Keratinocyte (primary cell): Measurements from ENCODE around the gene CWC27. TPM values are rescaled to one million over a fixed set of nuclear protein-coding genes. Genes with fewer than 3 reads are reported as not detected.

ENCODE experiments used
- DNase-seq: peaks from one replicate; pipeline ENCODE4 v3.0.0-alpha.2; 2011; ENCODE audit warnings: low read depth, missing footprints, low spot score
- FAIRE-seq: peaks from 2 replicates; lab custom pipeline; 2011; peaks lifted over from hg19 to GRCh38; lab: Jason Lieb, UNC
- H2AFZ ChIP-seq: 2 replicates; pipeline ENCODE4 v1.6.0; 2012; ENCODE audit warnings: low read length, control low read depth, inconsistent platforms; ENCODE audit not compliant: control insufficient read depth
- H3K27ac ChIP-seq: 2 replicates; pipeline ENCODE4 v1.5.1; 2011; ENCODE audit warnings: low read length; ENCODE audit not compliant: control insufficient read depth, insufficient read depth
- H3K27me3 ChIP-seq: 3 replicates; pipeline ENCODE4 v1.6.0; 2011; ENCODE audit warnings: low read length; ENCODE audit not compliant: control insufficient read depth, insufficient read depth; ENCODE audit errors: extremely low read depth
- H3K36me3 ChIP-seq, 2 experiments: 2 replicates in 1 of 2; 3 replicates in 1 of 2; pipeline ENCODE4 v1.5.1; 2011; ENCODE audit warnings: low read length in 2 of 2, mild to moderate bottlenecking in 1 of 2; ENCODE audit not compliant: control insufficient read depth in 2 of 2, insufficient read depth in 2 of 2; ENCODE audit errors: extremely low read depth in 1 of 2
- H3K4me1 ChIP-seq: 3 replicates; pipeline ENCODE4 v1.5.1; 2011; ENCODE audit warnings: low read length; ENCODE audit not compliant: control insufficient read depth, insufficient read depth; ENCODE audit errors: extremely low read depth
- H3K4me2 ChIP-seq: 3 replicates; pipeline ENCODE4 v1.6.0; 2011; ENCODE audit warnings: low read depth, low read length; ENCODE audit not compliant: control insufficient read depth, insufficient read depth; ENCODE audit errors: extremely low read depth
- H3K4me3 ChIP-seq, 3 experiments: fragments of 200-600 bp in 1 of 3; sonication (generic) in 1 of 3; 2 replicates in 2 of 3; 3 replicates in 1 of 3; pipeline ENCODE4 v1.5.1; 2011 to 2016; ENCODE audit warnings: low read length in 3 of 3, mild to moderate bottlenecking in 3 of 3, control low read depth in 2 of 3, inconsistent platforms in 1 of 3, low read depth in 1 of 3, mixed read lengths in 1 of 3, mixed run types in 1 of 3, moderate library complexity in 1 of 3; ENCODE audit not compliant: control insufficient read depth in 2 of 3, insufficient read depth in 2 of 3; ENCODE audit errors: extremely low read depth in 1 of 3
- H3K79me2 ChIP-seq: 2 replicates; pipeline ENCODE4 v1.6.0; 2012; ENCODE audit warnings: low read length; ENCODE audit not compliant: control insufficient read depth, insufficient read depth
- H3K9ac ChIP-seq: 3 replicates; pipeline ENCODE4 v1.6.0; 2011; ENCODE audit warnings: low read length; ENCODE audit not compliant: control insufficient read depth, insufficient read depth; ENCODE audit errors: extremely low read depth
- H3K9me1 ChIP-seq: 3 replicates; pipeline ENCODE4 v1.6.0; 2011; ENCODE audit warnings: low read length; ENCODE audit not compliant: control insufficient read depth, insufficient read depth; ENCODE audit errors: extremely low read depth
- H3K9me3 ChIP-seq: 2 replicates; pipeline ENCODE4 v1.5.1; 2012; ENCODE audit warnings: low read depth, low read length; ENCODE audit not compliant: control insufficient read depth
- H4K20me1 ChIP-seq: 3 replicates; pipeline ENCODE4 v1.6.0; 2011; ENCODE audit warnings: low read length; ENCODE audit not compliant: control insufficient read depth, insufficient read depth; ENCODE audit errors: extremely low read depth
- EZH2 ChIP-seq: IDR thresholded peaks from one replicate; pipeline ENCODE4 v1.6.1; 2012; ENCODE audit warnings: inconsistent platforms, mild to moderate bottlenecking, low read length, moderate library complexity
- dilution Hi-C: fragments of 300-500 bp; cut with MboI; formaldehyde crosslinking; loops from one replicate; pipeline ENCODE4 v1.7.0; 2020; ENCODE audit warnings: low sequenced_read_pairs; ENCODE audit not compliant: extremely low pct_ligation_motif_present
- polyA plus RNA-seq, 5 experiments: library from polyadenylated mRNA; depleted of rRNA in 3 of 5; stranded (reverse) in 3 of 5; stranded (forward) in 1 of 5; unstranded in 1 of 5; fragments of >200 nt; gene quantifications; 1 replicate in 1 of 5; 2 replicates in 3 of 5; 3 replicates in 1 of 5; pipeline versions ENCODE4 v1.2.1 to v1.2.3, GENCODE V29; 2011 to 2012; ENCODE audit warnings: missing spikeins in 2 of 5, low read depth in 1 of 5, low replicate concordance in 1 of 5
- TF ChIP-seq, protein P1 (sequence below), 3 experiments: IDR thresholded peaks in 1 of 3; conservative IDR thresholded peaks in 1 of 3; optimal IDR thresholded peaks in 1 of 3; 2 replicates in 2 of 3; 3 replicates in 1 of 3; pipeline versions ENCODE3 to v1.5.1; 2011; ENCODE audit warnings: low read length in 3 of 3, mild to moderate bottlenecking in 3 of 3, moderate library complexity in 2 of 3, control low read depth in 1 of 3, inconsistent platforms in 1 of 3; ENCODE audit not compliant: insufficient read depth in 2 of 3; ENCODE audit errors: extremely low read depth in 1 of 3

The CWC27 gene
- polyA plus RNA-seq, 1 donor (not counting 4 experiments of a cell fraction or from before 2014, with no cell fraction given), result 31.8 TPM

GRCh38 chr5:64796301-64796700 is 27.6 kb downstream of the CWC27 start:
- FAIRE-seq (no peak), DNase-seq (no peak)
- no peak overlapping the region for H3K4me3 ChIP-seq
- H3K27me3 ChIP-seq, result no peaks in the 10 kb centered on the region
- H4K20me1 ChIP-seq, result no peaks in the 10 kb centered on the region
- no peak overlapping the region for H3K4me2 ChIP-seq
- TF ChIP-seq, protein P1, sequence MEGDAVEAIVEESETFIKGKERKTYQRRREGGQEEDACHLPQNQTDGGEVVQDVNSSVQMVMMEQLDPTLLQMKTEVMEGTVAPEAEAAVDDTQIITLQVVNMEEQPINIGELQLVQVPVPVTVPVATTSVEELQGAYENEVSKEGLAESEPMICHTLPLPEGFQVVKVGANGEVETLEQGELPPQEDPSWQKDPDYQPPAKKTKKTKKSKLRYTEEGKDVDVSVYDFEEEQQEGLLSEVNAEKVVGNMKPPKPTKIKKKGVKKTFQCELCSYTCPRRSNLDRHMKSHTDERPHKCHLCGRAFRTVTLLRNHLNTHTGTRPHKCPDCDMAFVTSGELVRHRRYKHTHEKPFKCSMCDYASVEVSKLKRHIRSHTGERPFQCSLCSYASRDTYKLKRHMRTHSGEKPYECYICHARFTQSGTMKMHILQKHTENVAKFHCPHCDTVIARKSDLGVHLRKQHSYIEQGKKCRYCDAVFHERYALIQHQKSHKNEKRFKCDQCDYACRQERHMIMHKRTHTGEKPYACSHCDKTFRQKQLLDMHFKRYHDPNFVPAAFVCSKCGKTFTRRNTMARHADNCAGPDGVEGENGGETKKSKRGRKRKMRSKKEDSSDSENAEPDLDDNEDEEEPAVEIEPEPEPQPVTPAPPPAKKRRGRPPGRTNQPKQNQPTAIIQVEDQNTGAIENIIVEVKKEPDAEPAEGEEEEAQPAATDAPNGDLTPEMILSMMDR (optimal IDR thresholded peaks at IDR 0.05 in 1 of 3, IDR thresholded peaks at IDR 0.05 in 1 of 3, conservative IDR thresholded peaks at IDR 0.05 in 1 of 3; ENCODE audit: extremely low read depth in 1 of 3, insufficient read depth in 2 of 3, low read length in 3 of 3), result no peak
- no peak for TF ChIP-seq EZH2
- no peaks in the 10 kb centered on the region for H3K4me1 ChIP-seq
- no peaks in the 10 kb centered on the region for H3K36me3 ChIP-seq
- no peak overlapping the region for H3K27ac ChIP-seq
- dilution Hi-C loops, result no loop called here
- no peaks in the 10 kb centered on the region for H3K79me2 ChIP-seq
- H3K9ac ChIP-seq, result no peak overlapping the region
- no peak overlapping the region for H2AFZ ChIP-seq
- no peaks in the 10 kb centered on the region for H3K9me3 ChIP-seq
- no peaks in the 10 kb centered on the region for H3K9me1 ChIP-seq

DNA sequence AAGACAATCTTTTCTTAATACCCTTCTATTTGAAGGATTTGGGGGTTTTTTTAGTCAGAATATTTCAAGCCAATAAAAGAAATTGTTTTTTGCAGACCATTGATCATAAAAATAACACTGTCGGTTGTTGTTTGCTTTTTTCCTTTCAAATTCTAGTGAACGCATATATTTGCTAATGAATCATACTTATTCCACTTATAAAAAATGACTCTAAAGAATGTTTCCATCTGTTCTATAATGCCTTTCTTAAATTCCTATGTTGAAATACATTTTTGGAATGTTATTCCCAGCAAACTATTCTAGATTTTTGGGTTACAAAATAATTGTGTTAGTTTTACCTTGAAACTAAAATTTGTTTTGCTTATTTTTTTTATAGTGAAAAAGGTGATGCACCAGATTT is 32.2 kb downstream of the CWC27 start:
- dilution Hi-C loops, result no loop called here
- DNase-seq (no peak), FAIRE-seq (no peak)
- H3K4me1 ChIP-seq, result no peaks in the 10 kb centered on the region
- H3K9me3 ChIP-seq, result no peaks in the 10 kb centered on the region
- no peak overlapping the region for H2AFZ ChIP-seq
- H4K20me1 ChIP-seq, result no peaks in the 10 kb centered on the region
- H3K79me2 ChIP-seq, result no peaks in the 10 kb centered on the region
- no peak for TF ChIP-seq EZH2
- TF ChIP-seq, protein P1 (optimal IDR thresholded peaks at IDR 0.05 in 1 of 3, IDR thresholded peaks at IDR 0.05 in 1 of 3, conservative IDR thresholded peaks at IDR 0.05 in 1 of 3; ENCODE audit: extremely low read depth in 1 of 3, insufficient read depth in 2 of 3, low read length in 3 of 3), result no peak
- no peak overlapping the region for H3K9ac ChIP-seq
- no peaks in the 10 kb centered on the region for H3K27me3 ChIP-seq
- no peak overlapping the region for H3K4me3 ChIP-seq
- peaks cover 0 to 5% of the 10 kb centered on the region in 2 experiments for H3K36me3 ChIP-seq
- no peaks in the 10 kb centered on the region for H3K9me1 ChIP-seq
- H3K27ac ChIP-seq, result no peak overlapping the region
- no peak overlapping the region for H3K4me2 ChIP-seq
